ENCODE measurements around the gene KNL1. TPM values are rescaled to one million over a fixed set of nuclear protein-coding genes. Genes with fewer than 3 reads are reported as not detected.

KNL1 gene
- total and polyA plus RNA-seq, 7 donors = under 0.01 to 5.9 (median 0.57) TPM; not detected in 1

- 0% methylated on average over 81 of the region's 81 CpGs for WGBS, 2 donors
- peak; percentile 95 for DNase-seq
- Histone ChIP-seq H3K27me3 (no peaks in the 10 kb centered on the region), H3K9me3 (no peaks in the 10 kb centered on the region), H3K4me1 (peaks cover 0 to 22% (median 20%) of the 10 kb centered on the region in 4 donors), H3K4me3 (peak within 1 kb of the TSS; percentile 69 to 89 (median 81)), H3K36me3 (peaks cover 0 to 28% (median 0%) of the 10 kb centered on the region in 4 donors), H3K27ac (peak within 1 kb of the TSS; percentile 96 to 100 (median 98))
- peak; percentile 64 to 89 (median 76) for TF ChIP-seq POLR2AphosphoS5 (IDR thresholded peaks at IDR 0.05)
- no peak for TF ChIP-seq EP300 (IDR thresholded peaks at IDR 0.05)
- peak; percentile 19 to 52 for TF ChIP-seq POLR2A (IDR thresholded peaks at IDR 0.05)
- intact Hi-C loops (cut with DNase I) = loop anchor here (2.0 to 5.0 kb wide), 2 partner anchors 60 to 112 kb away; partner anchors contain the start of genes DNAJC17, RMDN3 and ZFYVE19
These were observed 100.8 kb downstream of the KNL1 start, which contains the start of gene RAD51 for GRCh38 chr15:40694688-40695468. Gene RAD51 (plus strand): TSS chr15:40695174. CDS start chr15:40698759, 3,585 bp downstream.

- H3K27me3 ChIP-seq = no peaks in the 10 kb centered on the region
- TF ChIP-seq POLR2A (IDR thresholded peaks at IDR 0.05) = no peak
- no peak for TF ChIP-seq EP300 (IDR thresholded peaks at IDR 0.05)
- no peak for TF ChIP-seq POLR2AphosphoS5 (IDR thresholded peaks at IDR 0.05)
- TF ChIP-seq CTCF (IDR thresholded peaks at IDR 0.05) = no peak
- intact Hi-C loops (cut with DNase I) = loop anchor here (2.0 to 5.0 kb wide), 2 partner anchors 59 to 112 kb away; partner anchors contain the start of genes DNAJC17, RMDN3 and ZFYVE19
These were observed 101.4 kb downstream of the KNL1 start for GRCh38 chr15:40695469-40695890.

GRCh38 chr15:40696228-40696627 is 102.2 kb downstream of the KNL1 start:
- intact Hi-C loops (cut with DNase I) = loop anchor here (5.0 kb wide), 1 partner anchor 111 kb away; the partner anchor contains the start of genes DNAJC17 and ZFYVE19
- Histone ChIP-seq H3K27ac (no peak overlapping the region), H3K27me3 (no peaks in the 10 kb centered on the region), H3K4me3 (no peak overlapping the region), H3K4me1 (peaks cover 0 to 22% (median 20%) of the 10 kb centered on the region in 4 donors), H3K36me3 (peaks cover 0 to 17% (median 0%) of the 10 kb centered on the region in 4 donors), H3K9me3 (no peaks in the 10 kb centered on the region)
- TF ChIP-seq POLR2A (IDR thresholded peaks at IDR 0.05) (no peak), EP300 (IDR thresholded peaks at IDR 0.05) (no peak), POLR2AphosphoS5 (IDR thresholded peaks at IDR 0.05) (no peak), CTCF (IDR thresholded peaks at IDR 0.05) (no peak)
- WGBS, 2 donors = 78 to 87% methylated on average over 11 of the region's 11 CpGs
- no peak for DNase-seq

More at GRCh38 chr15:40695469-40695890, 101.4 kb downstream of the KNL1 start:
- Histone ChIP-seq H3K4me1 (peaks cover 0 to 22% (median 20%) of the 10 kb centered on the region in 4 donors), H3K4me3 (peak overlapping the region; percentile 69 to 89 (median 81)), H3K9me3 (no peaks in the 10 kb centered on the region), H3K36me3 (peaks cover 0 to 23% (median 0%) of the 10 kb centered on the region in 4 donors), H3K27ac (peak overlapping the region; percentile 96 to 100 (median 98))
- 0 to 1% methylated on average over 24 of the region's 24 CpGs for WGBS, 2 donors
- DNase-seq = no peak

- Histone ChIP-seq H3K4me1 (peaks cover 0 to 22% (median 20%) of the 10 kb centered on the region in 4 donors), H3K27me3 (no peaks in the 10 kb centered on the region), H3K27ac (no peak overlapping the region), H3K4me3 (no peak overlapping the region), H3K9me3 (no peaks in the 10 kb centered on the region), H3K36me3 (peaks cover 0 to 2% (median 0%) of the 10 kb centered on the region in 4 donors)
- no peak for DNase-seq
- intact Hi-C loops (cut with DNase I) = loop anchor here (5.0 kb wide), 1 partner anchor 109 kb away; the partner anchor contains the start of genes DNAJC17 and ZFYVE19
- WGBS, 2 donors = 95% methylated on average over 7 of the region's 7 CpGs
- TF ChIP-seq CTCF (IDR thresholded peaks at IDR 0.05) (no peak), POLR2A (IDR thresholded peaks at IDR 0.05) (no peak), POLR2AphosphoS5 (IDR thresholded peaks at IDR 0.05) (no peak), EP300 (IDR thresholded peaks at IDR 0.05) (no peak)
These were observed 103.9 kb downstream of the KNL1 start for GRCh38 chr15:40697916-40698315.

- no peak for DNase-seq
- Histone ChIP-seq H3K9me3 (no peaks in the 10 kb centered on the region), H3K4me1 (no peaks in the 10 kb centered on the region), H3K27me3 (no peaks in the 10 kb centered on the region), H3K27ac (no peak overlapping the region), H3K36me3 (no peaks in the 10 kb centered on the region), H3K4me3 (no peak overlapping the region)
- intact Hi-C loops (cut with DNase I) = no loop called here
- no peak for TF ChIP-seq CTCF (IDR thresholded peaks at IDR 0.05)
- no peak for TF ChIP-seq POLR2A (IDR thresholded peaks at IDR 0.05)
- no peak for TF ChIP-seq EP300 (IDR thresholded peaks at IDR 0.05)
- no peak for TF ChIP-seq POLR2AphosphoS5 (IDR thresholded peaks at IDR 0.05)
- 42 to 80% methylated on average over 7 of the region's 7 CpGs for WGBS, 2 donors
These were observed 108.0 kb downstream of the KNL1 start for GRCh38 chr15:40702077-40702476.
